GM19035 (cell line): Measurements from ENCODE around the gene TRAM2.
"Not testable (repeated sequence)": the region's sequence is repeated elsewhere in the genome, so short reads cannot be mapped to it uniquely, and the experiment has no call there.

ENCODE experiments used
- ATAC-seq: cut with Tn5 transposase; IDR thresholded peaks from one replicate; pipeline ENCODE4 v1.9.1; 2021; ENCODE audit not compliant: unreplicated experiment

The TRAM2 gene

GRCh38 chr6:52497652-52498408 is 79.0 kb downstream of the TRAM2 start:
- peak; percentile 87 for ATAC-seq

DNA sequence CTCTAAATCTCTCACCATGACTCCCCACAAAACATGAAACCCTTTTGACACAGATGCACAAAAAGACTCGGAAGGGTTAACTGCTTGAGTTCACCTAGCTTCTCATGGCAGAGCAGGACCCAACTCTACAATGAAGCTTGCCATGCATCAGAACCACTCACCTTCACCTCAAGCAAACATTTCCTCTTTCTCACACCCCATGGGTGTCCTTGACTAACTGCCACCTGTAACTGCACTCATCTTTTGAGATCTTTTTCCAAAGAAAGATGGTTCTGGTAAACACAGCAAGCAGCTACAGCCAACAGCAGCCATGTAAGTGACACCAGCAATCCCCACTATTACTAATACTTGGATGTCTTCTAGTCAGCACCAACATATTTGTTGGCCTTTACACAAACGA is 80.2 kb downstream of the TRAM2 start:
- ATAC-seq = no peak

DNA sequence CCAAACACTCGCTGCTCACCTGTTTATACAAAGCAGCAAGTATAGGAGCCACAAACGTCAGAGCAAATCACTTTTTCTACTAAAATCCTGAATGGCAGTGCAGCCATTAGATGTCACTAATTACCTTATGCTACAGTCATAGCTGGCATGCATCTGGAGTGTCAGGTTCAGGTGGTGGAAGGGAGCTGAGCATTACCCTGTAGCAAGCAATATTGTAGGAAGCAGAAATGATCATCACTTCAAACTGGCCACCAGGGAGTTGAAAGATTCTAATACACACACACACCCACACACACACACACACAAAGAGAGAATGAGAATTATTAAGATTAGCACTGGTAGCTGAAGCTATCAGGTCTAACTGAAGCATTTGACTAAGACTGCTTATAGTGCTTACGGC is 80.9 kb downstream of the TRAM2 start:
- no peak for ATAC-seq

- no peak for ATAC-seq
Measured at GRCh38 chr6:52494298-52495072, 82.4 kb downstream of the TRAM2 start.

- ATAC-seq = no peak
Measured at GRCh38 chr6:52493669-52494068, 83.2 kb downstream of the TRAM2 start.

DNA sequence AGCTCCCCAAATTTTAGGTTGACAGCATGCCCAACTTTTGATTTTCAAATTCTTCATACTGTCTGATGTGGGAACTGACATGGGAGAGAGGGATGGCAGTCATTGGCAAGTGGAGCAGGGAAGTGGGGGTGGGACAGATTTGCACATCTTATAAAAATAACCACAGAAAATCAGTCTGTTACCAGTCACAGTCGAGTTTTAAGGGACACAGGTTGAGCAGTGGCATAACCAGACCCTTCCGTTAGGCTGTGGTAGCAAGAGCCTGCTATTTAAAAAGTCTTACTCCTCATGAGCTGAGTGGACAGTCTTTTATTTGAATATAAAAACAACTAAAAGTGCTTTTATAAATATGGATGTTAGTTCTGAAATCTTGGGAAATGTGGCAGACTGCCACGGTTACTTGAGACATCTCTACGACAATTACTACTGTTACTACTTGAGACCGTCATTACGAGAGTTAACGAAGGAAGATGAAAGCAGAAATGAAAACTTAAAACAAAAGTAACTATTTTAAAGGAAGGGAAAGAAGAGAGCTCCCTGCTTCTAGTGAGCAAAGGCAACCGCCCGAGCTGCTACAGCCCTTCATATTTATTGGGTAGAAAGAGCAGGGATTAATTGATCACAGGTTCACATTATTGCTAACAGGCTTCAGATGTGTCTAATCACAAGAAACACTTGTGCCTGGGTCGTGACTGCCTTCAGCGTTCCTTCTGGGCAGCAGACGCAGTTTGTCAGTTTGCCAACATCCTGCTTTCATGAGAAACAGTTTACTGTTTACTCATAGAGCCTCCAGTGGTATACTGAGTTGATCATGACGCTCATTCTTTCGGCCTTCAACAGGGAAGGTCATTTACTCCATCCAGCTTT is 85.4 kb downstream of the TRAM2 start:
- ATAC-seq = peak; percentile 66

- no peak for ATAC-seq
Measured at GRCh38 chr6:52489881-52490280, 87.0 kb downstream of the TRAM2 start.

DNA sequence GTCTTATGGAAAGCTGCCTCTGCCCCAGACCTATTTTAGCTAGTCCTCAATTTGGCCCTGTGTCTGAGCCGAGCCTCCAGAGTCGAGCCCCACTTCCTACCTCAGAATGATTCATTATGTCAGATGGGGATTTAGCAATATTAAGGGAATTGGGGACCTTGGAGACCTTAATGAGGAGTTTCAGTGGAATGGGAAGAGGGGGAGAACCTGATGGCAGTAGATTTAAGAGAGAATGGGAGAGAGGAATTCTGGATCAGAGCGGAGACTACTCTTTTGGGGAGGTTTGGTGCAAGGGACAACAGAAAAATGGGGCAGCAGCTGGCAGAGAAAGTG is 93.2 kb downstream of the TRAM2 start:
- ATAC-seq = no peak

DNA sequence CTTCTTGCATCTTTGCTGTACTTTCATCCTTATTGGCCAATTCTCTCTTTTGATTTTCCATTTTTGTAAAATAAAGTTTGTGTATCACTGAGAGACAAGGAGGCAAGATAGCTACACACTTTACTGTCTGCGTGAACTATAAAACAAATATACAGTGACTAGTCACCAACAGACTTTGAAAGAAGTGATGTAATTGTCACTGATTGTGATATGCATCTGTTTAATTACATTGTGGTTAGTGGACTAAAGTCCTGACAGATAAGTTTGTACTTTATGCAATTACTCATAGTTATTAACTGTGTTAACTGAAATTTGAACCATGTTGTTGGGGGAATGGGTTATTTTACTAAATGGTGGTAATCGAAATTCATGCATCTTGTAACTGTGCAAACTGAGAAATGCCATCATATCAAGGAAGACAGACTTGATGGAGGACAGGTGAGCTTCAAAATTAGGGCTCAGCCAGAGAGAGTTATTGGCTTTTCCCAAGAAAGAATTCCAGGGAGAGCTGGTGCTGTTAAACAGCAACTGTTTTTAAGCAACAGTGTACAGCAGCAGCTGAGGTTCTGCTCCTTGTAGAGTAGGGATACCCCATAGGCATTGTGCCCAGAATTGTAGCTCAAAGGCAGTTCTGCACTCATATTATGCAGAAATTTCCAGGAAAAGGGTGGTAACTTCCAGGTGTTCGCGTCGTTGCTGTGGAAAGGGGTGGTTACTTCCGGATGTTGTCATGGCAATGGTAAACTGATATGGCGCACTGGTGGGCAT is 93.8 kb downstream of the TRAM2 start:
- no peak for ATAC-seq

GRCh38 chr6:52475307-52475706 is 101.6 kb downstream of the TRAM2 start:
- ATAC-seq = no peak

DNA sequence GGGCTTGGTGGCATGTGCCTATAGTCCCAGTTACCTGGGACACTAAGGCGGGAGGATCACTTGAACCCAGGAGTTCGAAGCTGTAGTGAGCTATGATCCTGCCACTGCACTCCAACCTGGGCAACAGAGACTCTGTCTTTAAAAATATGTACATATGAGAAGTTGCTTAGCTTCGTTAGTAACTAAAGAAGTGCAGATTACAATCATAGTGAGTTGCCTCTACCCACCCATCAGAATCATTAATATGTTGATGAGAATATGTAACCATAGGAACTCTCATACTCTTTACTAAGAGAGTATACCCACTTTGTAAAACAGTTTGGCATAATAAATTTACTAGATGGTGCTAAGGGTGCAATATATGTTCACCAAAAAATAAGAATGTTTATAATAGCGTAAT is 102.7 kb downstream of the TRAM2 start:
- no peak for ATAC-seq

DNA sequence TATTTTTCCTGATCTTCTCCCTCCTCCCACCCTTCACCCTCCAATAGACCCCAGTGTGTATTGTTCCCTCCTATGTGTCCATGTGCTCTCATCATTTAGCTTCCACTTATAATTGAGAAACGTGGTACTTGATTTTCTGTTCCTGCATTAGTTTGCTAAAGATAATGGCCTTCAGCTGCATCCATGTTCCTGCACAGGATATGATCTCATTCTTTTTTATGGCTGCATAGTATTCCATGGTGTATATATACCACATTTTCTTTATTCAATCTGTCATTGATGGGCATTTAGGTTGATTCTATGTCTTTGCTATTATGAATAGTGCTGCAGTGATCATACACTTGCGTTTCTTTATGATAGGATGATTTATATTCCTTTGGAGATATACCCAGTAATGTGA is 115.7 kb downstream of the TRAM2 start:
- ATAC-seq = not testable (repeated sequence)

- no peak for ATAC-seq
Measured at GRCh38 chr6:52457096-52457495, 119.8 kb downstream of the TRAM2 start.

DNA sequence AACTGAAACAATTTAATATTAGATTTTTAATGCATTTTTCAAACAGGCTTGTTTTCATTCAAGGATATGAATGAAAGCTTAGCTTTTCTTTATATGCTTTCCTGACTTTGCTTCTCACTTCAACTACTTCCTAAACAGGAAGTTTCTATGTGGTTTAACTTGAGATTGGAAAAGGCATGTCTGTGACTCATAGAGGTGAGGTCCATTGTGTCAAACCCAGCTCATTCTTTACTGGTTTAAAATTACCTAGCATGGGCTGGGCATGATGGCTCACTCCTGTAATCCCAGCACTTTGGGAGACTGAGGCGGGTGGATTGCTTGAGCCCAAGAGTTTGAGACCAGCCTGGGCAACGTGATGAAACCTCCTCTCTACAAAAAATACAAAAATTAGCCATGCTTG is 122.3 kb downstream of the TRAM2 start:
- no peak for ATAC-seq
